GM13976 (cell line): ENCODE measurements around the gene POU3F3.

ENCODE experiments used
- DNase-seq: peaks from one replicate; pipeline ENCODE4 v3.0.0; 2012; ENCODE audit warnings: low spot score
- in situ Hi-C: fragments of 300-500 bp; cut with MboI; formaldehyde crosslinking; loops from one replicate; pipeline ENCODE4 v1.12.0; 2022; ENCODE audit warnings: low sequenced_read_pairs, mixed read lengths, inconsistent platforms; ENCODE audit not compliant: unreplicated experiment
- TF ChIP-seq, protein P1 (sequence below): IDR thresholded peaks from 2 replicates; pipeline ENCODE4 v1.5.1; 2012; ENCODE audit warnings: borderline replicate concordance, mild to moderate bottlenecking; ENCODE audit not compliant: insufficient read depth; ENCODE audit errors: extremely low read depth, missing control alignments, control extremely low read depth

Gene POU3F3

DNA sequence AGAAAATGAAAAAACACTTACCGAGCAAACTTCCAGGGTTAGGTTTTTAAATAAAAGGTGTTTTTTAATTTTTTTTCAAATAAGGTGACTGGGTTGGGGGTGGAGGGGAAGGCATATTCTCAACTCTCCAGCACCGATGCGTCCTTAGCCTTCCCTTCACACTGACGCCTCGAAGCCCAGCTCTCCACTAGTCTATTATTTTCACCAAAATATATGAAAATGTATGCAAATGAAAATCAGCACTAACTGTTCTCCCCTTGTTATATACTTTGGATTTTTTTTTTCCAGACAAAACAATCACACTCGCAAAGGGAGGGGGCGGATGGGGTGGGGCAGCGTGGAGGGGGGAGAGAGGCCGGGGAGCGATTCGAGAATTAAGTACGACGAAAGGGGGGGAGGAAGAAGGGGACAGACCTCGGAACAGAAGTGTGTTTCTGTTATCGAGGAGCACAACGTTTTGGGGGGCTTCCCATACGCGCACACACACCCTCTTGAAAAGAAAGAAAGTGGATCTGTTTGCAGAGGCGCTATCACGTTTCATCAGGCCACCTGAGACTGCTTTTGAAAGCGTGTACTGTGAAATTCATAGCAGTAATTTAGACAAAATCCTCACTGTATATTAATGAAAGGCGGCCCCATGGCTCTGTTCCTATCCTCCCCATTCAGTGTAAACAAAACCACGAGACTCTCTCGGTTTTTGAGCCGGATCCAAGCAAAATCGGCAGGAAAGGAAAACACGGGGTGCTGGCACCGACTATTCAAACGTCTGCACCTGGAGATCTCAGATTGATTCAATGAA, 2.4 kb upstream of the POU3F3 start:
- in situ Hi-C loops: loop anchor here (25.0 kb wide), 1 partner anchor 1689 kb away; no protein-coding TSS in a partner anchor
- DNase-seq: no peak
- TF ChIP-seq, protein P1, sequence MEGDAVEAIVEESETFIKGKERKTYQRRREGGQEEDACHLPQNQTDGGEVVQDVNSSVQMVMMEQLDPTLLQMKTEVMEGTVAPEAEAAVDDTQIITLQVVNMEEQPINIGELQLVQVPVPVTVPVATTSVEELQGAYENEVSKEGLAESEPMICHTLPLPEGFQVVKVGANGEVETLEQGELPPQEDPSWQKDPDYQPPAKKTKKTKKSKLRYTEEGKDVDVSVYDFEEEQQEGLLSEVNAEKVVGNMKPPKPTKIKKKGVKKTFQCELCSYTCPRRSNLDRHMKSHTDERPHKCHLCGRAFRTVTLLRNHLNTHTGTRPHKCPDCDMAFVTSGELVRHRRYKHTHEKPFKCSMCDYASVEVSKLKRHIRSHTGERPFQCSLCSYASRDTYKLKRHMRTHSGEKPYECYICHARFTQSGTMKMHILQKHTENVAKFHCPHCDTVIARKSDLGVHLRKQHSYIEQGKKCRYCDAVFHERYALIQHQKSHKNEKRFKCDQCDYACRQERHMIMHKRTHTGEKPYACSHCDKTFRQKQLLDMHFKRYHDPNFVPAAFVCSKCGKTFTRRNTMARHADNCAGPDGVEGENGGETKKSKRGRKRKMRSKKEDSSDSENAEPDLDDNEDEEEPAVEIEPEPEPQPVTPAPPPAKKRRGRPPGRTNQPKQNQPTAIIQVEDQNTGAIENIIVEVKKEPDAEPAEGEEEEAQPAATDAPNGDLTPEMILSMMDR: no peak

DNA sequence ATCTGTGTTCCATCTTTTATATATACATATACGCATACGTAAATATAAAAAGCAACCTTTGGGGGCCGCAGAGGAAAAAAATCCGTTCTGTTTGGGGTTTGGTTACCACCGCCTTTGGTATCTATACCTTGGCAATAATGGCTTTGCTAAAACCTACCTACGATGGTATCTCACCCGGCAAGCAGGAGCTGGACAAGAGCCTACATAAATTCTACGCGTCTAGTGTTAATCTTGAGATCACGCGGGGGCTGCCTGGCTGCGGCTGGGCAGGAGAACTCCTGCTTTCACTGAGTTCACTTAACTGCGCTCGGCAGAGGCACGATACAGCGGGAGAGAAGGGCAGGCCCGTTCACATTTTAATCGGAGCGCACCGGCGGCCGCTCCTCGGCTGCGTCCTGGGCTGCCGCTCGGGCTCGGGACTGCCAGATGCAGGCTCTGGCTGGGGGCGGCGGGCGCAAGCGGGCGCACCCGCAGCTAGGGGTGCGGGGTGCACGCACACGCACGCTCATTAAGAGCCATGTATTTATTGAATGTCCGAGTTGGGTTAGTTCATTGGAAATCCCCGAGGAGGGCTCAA, 1.7 kb upstream of the POU3F3 start:
- DNase-seq: no peak
- in situ Hi-C loops: loop anchor here (25.0 kb wide), 1 partner anchor 1690 kb away; no protein-coding TSS in a partner anchor
- TF ChIP-seq, protein P1: no peak

DNA sequence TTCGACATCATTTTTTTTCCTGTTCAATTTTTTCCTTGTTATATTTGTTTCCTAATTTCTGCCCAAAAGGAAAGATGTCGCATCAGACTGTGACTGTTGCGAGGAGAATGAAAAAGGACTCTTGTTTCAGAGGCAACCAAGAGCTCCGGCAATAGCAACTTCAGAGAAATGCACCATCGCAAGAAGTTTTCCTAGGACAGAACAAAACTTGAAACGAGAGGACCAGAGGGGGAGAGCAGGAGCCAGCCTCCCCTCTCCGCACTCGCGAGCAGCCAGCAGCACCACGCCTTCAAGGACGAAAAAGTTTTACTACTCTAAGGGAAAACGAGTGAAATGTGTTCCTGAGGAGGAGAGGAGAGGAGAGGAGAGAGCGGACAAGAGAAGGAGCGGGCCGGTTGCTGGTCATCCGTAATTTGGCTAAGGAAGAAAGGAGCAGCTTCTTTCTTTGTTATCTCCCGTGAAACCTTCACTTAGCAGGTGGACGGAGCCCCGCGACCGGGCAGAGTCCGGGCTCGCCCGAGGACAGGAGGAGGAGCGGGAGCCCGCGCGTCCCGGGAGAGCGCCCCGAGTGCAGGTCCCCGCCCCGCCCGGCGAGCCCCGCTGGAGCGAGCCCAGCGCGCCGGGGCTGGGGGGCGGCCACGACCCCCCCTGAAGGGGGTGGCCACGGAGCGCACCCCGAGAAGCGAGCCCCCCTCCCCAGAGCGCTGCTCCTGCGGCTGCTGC, 744 bp downstream of the POU3F3 start:
- TF ChIP-seq, protein P1: no peak
- DNase-seq: no peak
- in situ Hi-C loops: loop anchor here (25.0 kb wide), 1 partner anchor 1692 kb away; no protein-coding TSS in a partner anchor

DNA sequence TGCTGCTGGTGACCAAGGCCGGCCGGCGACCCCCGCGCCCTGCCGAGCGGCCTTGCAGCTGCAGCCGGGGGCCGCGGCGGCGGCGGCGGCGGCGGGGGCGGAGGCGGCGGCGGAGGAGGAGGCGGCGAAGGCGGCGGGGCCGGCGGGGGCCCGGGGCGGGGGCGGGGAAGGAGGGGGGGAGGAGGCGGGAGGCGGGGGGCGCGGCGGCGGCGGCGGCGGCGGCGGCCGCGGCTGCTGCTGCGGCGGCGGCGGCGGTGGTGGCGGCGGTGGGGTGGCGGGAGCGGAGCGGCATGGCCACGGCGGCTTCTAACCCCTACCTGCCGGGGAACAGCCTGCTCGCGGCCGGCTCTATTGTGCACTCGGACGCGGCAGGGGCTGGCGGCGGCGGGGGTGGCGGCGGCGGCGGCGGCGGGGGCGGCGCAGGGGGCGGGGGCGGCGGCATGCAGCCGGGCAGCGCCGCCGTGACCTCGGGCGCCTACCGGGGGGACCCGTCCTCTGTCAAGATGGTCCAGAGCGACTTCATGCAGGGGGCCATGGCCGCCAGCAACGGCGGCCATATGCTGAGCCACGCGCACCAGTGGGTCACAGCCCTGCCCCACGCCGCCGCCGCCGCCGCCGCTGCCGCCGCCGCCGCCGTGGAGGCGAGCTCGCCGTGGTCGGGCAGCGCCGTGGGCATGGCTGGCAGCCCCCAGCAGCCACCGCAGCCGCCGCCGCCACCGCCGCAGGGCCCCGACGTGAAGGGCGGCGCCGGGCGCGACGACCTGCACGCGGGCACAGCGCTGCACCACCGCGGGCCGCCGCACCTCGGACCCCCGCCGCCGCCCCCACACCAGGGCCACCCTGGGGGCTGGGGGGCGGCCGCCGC, 1.5 kb downstream of the POU3F3 start:
- no peak for DNase-seq
- TF ChIP-seq, protein P1: no peak
- in situ Hi-C loops: loop anchor here (25.0 kb wide), 1 partner anchor 1693 kb away; no protein-coding TSS in a partner anchor

DNA sequence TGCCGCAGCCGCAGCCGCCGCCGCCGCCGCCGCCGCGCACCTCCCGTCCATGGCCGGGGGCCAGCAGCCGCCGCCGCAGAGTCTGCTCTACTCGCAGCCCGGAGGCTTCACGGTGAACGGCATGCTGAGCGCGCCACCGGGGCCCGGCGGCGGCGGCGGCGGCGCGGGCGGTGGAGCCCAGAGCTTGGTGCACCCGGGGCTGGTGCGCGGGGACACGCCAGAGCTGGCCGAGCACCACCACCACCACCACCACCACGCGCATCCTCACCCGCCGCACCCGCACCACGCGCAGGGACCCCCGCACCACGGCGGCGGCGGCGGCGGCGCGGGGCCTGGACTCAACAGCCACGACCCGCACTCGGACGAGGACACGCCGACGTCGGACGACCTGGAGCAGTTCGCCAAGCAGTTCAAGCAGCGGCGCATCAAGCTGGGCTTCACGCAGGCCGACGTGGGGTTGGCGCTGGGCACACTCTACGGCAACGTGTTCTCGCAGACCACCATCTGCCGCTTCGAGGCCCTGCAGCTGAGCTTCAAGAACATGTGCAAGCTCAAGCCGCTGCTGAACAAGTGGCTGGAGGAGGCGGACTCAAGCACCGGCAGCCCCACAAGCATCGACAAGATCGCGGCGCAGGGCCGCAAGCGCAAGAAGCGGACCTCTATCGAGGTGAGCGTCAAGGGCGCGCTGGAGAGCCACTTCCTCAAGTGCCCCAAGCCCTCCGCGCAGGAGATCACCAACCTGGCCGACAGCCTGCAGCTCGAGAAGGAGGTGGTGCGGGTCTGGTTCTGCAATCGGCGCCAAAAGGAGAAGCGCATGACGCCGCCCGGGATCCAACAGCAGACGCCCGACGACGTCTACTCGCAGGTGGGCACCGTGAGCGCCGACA, 2.4 kb downstream of the POU3F3 start:
- in situ Hi-C loops: loop anchor here (25.0 kb wide), 1 partner anchor 1694 kb away; no protein-coding TSS in a partner anchor
- DNase-seq: no peak
- TF ChIP-seq, protein P1: no peak
